CD4-positive, alpha-beta T cell (primary cell): ENCODE results near the gene GRIN3A. TPM values are rescaled to one million over a fixed set of nuclear protein-coding genes. Genes with fewer than 3 reads are reported as not detected.

Experiments
- ATAC-seq: fragments of 200-7000 bp; cut with Tn5 transposase; one replicate; pipeline ENCODE4 v1.10.0; 2022; ENCODE audit warnings: mild to moderate bottlenecking; ENCODE audit not compliant: poor library complexity
- CTCF ChIA-PET: fragments of 350-600 bp; sonication (Branson Sonifier 250); formaldehyde crosslinking; loops from one replicate; lab custom pipeline; 2021; ENCODE audit warnings: antibody characterized with exemption, inconsistent platforms; lab: Charles Lee
- POLR2A ChIA-PET: fragments of 350-600 bp; sonication (Branson Sonifier 250); formaldehyde crosslinking; loops from one replicate; lab custom pipeline; 2021; ENCODE audit warnings: antibody characterized with exemption, inconsistent platforms; lab: Charles Lee
- DNase-seq, 14 experiments: peaks; one replicate each; pipeline ENCODE4 v3.0.0-alpha.2; 2013 to 2020; ENCODE audit warnings: mixed read lengths in 2 of 14
- H3K27ac ChIP-seq, 2 donors: one replicate each; pipeline versions ENCODE4 v1.5.1 to v1.7.0; 2013; ENCODE audit warnings: low read length in 2 of 2, low read depth in 1 of 2, mild to moderate bottlenecking in 1 of 2
- H3K27me3 ChIP-seq, 2 experiments: 1 replicate in 1 of 2; 2 replicates in 1 of 2; pipeline versions ENCODE4 v1.6.1 to v1.7.0; 2013; ENCODE audit warnings: low read length in 2 of 2, control low read depth in 1 of 2, mild to moderate bottlenecking in 1 of 2, moderate library complexity in 1 of 2; ENCODE audit not compliant: insufficient read depth in 2 of 2, control insufficient read depth in 1 of 2
- H3K36me3 ChIP-seq: one replicate; pipeline ENCODE4 v1.6.1; 2013; ENCODE audit warnings: low read length, control low read depth; ENCODE audit not compliant: insufficient read depth
- H3K4me1 ChIP-seq: one replicate; pipeline ENCODE4 v1.6.1; 2013; ENCODE audit warnings: low read length, control low read depth; ENCODE audit not compliant: insufficient read depth
- H3K4me3 ChIP-seq: one replicate; pipeline ENCODE4 v1.5.1; 2013; ENCODE audit warnings: mild to moderate bottlenecking, low read length, moderate library complexity
- H3K9me3 ChIP-seq, 2 experiments: 1 replicate in 1 of 2; 2 replicates in 1 of 2; pipeline versions ENCODE4 v1.6.1 to v1.7.0; 2013; ENCODE audit warnings: low read length in 2 of 2, mild to moderate bottlenecking in 2 of 2, control low read depth in 1 of 2, moderate library complexity in 1 of 2; ENCODE audit not compliant: control insufficient read depth in 1 of 2, insufficient read depth in 1 of 2
- H3K27ac Mint-ChIP-seq: one replicate; pipeline ENCODE4 v1.8.0; 2020; ENCODE audit warnings: mixed read lengths
- H3K27me3 Mint-ChIP-seq: one replicate; pipeline ENCODE4 v1.8.0; 2021; ENCODE audit warnings: mixed read lengths
- H3K36me3 Mint-ChIP-seq: one replicate; pipeline ENCODE4 v1.8.0; 2021; ENCODE audit warnings: low read depth, mixed read lengths
- H3K4me1 Mint-ChIP-seq: one replicate; pipeline ENCODE4 v1.8.0; 2021; ENCODE audit warnings: low read depth, mixed read lengths
- H3K4me3 Mint-ChIP-seq: one replicate; pipeline ENCODE4 v1.8.0; 2020; ENCODE audit warnings: mild to moderate bottlenecking, mixed read lengths
- H3K9me3 Mint-ChIP-seq: one replicate; pipeline ENCODE4 v1.8.0; 2020; ENCODE audit warnings: mixed read lengths
- intact Hi-C, 2 experiments: fragments of 100-400 bp; cut with DNase I in 1 of 2; cut with micrococcal nuclease in 1 of 2; formaldehyde crosslinking; loops; one replicate each; pipeline versions ENCODE4 v1.15.1 to v1.9.0; 2023 to 2025; cut with DNase I, micrococcal nuclease
- total RNA-seq, 174 experiments: library from RNA in 2 of 174; stranded (reverse) in 2 of 174; gene quantifications; one replicate each; pipeline ENCODE4 v1.2.3 and lab custom pipeline; 2021 to 2026
- TF ChIP-seq, protein P1 (sequence below): fragments of 200-600 bp; IDR thresholded peaks from one replicate; pipeline ENCODE4 v1.8.0; 2022; ENCODE audit warnings: antibody characterized with exemption, mild to moderate bottlenecking

The GRIN3A gene
- total RNA-seq, 2 experiments from 2014 or later = 0.03 TPM; not detected in 1

GRCh38 chr9:101625876-101626275, 112.6 kb downstream of the GRIN3A start:
- ATAC-seq (no peak), DNase-seq (no peak)
- Histone ChIP-seq H3K4me1 (no peaks in the 10 kb centered on the region), H3K9me3 (no peaks in the 10 kb centered on the region), H3K36me3 (no peaks in the 10 kb centered on the region), H3K27me3 (no peaks in the 10 kb centered on the region), H3K4me3 (no peak overlapping the region), H3K27ac (no peak overlapping the region)
- TF ChIP-seq, protein P1, sequence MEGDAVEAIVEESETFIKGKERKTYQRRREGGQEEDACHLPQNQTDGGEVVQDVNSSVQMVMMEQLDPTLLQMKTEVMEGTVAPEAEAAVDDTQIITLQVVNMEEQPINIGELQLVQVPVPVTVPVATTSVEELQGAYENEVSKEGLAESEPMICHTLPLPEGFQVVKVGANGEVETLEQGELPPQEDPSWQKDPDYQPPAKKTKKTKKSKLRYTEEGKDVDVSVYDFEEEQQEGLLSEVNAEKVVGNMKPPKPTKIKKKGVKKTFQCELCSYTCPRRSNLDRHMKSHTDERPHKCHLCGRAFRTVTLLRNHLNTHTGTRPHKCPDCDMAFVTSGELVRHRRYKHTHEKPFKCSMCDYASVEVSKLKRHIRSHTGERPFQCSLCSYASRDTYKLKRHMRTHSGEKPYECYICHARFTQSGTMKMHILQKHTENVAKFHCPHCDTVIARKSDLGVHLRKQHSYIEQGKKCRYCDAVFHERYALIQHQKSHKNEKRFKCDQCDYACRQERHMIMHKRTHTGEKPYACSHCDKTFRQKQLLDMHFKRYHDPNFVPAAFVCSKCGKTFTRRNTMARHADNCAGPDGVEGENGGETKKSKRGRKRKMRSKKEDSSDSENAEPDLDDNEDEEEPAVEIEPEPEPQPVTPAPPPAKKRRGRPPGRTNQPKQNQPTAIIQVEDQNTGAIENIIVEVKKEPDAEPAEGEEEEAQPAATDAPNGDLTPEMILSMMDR = no peak
- POLR2A ChIA-PET = no interaction called here
- CTCF ChIA-PET = no interaction called here
- H3K9me3 Mint-ChIP-seq = no peaks in the 10 kb centered on the region
- no peaks in the 10 kb centered on the region for H3K36me3 Mint-ChIP-seq
- H3K27ac Mint-ChIP-seq = no peak overlapping the region
- no peaks in the 10 kb centered on the region for H3K27me3 Mint-ChIP-seq
- H3K4me3 Mint-ChIP-seq = no peak overlapping the region
- H3K4me1 Mint-ChIP-seq = no peaks in the 10 kb centered on the region
- intact Hi-C loops = no loop called here

GRCh38 chr9:101620452-101620851, 118.0 kb downstream of the GRIN3A start:
- H3K36me3 ChIP-seq = no peaks in the 10 kb centered on the region
- no peaks in the 10 kb centered on the region for H3K9me3 Mint-ChIP-seq
- H3K27me3 Mint-ChIP-seq = no peaks in the 10 kb centered on the region
- no peak overlapping the region for H3K27ac ChIP-seq
- intact Hi-C loops = loop anchor here in 1 of 2 experiments (5.0 kb wide), 1 partner anchor 52 kb away; no protein-coding TSS in a partner anchor
- ATAC-seq (no peak), DNase-seq (no peak)
- POLR2A ChIA-PET = no interaction called here
- TF ChIP-seq, protein P1 = no peak
- H3K4me3 ChIP-seq = no peak overlapping the region
- no peak overlapping the region for H3K4me3 Mint-ChIP-seq
- CTCF ChIA-PET = no interaction called here
- no peaks in the 10 kb centered on the region for H3K36me3 Mint-ChIP-seq
- no peaks in the 10 kb centered on the region for H3K9me3 ChIP-seq
- no peak overlapping the region for H3K27ac Mint-ChIP-seq
- no peaks in the 10 kb centered on the region for H3K27me3 ChIP-seq
- no peaks in the 10 kb centered on the region for H3K4me1 Mint-ChIP-seq
- H3K4me1 ChIP-seq = no peaks in the 10 kb centered on the region

- POLR2A ChIA-PET = no interaction called here
Measured at GRCh38 chr9:101618698-101619097, 119.7 kb downstream of the GRIN3A start.

More at GRCh38 chr9:101618698-101619097, 119.7 kb downstream of the GRIN3A start:
- no peak for DNase-seq
- TF ChIP-seq, protein P1 = no peak
- Mint-ChIP-seq H3K9me3 (no peaks in the 10 kb centered on the region), H3K4me3 (no peak overlapping the region), H3K4me1 (no peaks in the 10 kb centered on the region), H3K36me3 (no peaks in the 10 kb centered on the region), H3K27ac (no peak overlapping the region), H3K27me3 (no peaks in the 10 kb centered on the region)
- Histone ChIP-seq H3K4me1 (no peaks in the 10 kb centered on the region), H3K4me3 (no peak overlapping the region), H3K9me3 (no peaks in the 10 kb centered on the region), H3K36me3 (no peaks in the 10 kb centered on the region), H3K27ac (no peak overlapping the region), H3K27me3 (no peaks in the 10 kb centered on the region)
- CTCF ChIA-PET = no interaction called here
- no peak for ATAC-seq
- intact Hi-C loops = no loop called here
